Body of pancreas (tissue), 4 donors: ENCODE measurements around the gene TMA7.

Experiments
- CTCF ChIP-seq, 7 experiments: fragments of 450-650 bp in 4 of 7; fragments of 200-600 bp in 3 of 7; sonication (generic) in 3 of 7; IDR thresholded peaks; one replicate each; pipeline ENCODE4 v1.5.1; 2016 to 2019; ENCODE audit warnings: antibody characterized with exemption in 7 of 7
- POLR2A ChIP-seq, 3 donors: fragments of 450-650 bp; IDR thresholded peaks; one replicate each; pipeline ENCODE4 v1.6.1; 2016; ENCODE audit warnings: antibody characterized with exemption in 3 of 3, mild to moderate bottlenecking in 2 of 3

- TF ChIP-seq POLR2A (IDR thresholded peaks at IDR 0.05) (no peak), CTCF (IDR thresholded peaks at IDR 0.05) (no peak)
Observed at GRCh38 chr3:48468329-48468731, 28.3 kb downstream of the TMA7 start.
